ENCODE data around the gene CHST14.

Gene CHST14

GRCh38 chr15:40477642-40478327 is 7.0 kb downstream of the CHST14 start:
- H3K4me3 ChIP-seq (ENCODE audit: control insufficient read depth, low read depth, low read length), result no peak overlapping the region
- TF ChIP-seq CTCF (conservative IDR thresholded peaks at IDR 0.05; ENCODE audit: control insufficient read depth, insufficient read depth, low read depth, low read length), result no peak
- DNase-seq (ENCODE audit: low read depth), result no peak

- DNase-seq (ENCODE audit: low read depth), result no peak
- H3K4me3 ChIP-seq (ENCODE audit: control insufficient read depth, low read depth, low read length), result no peak overlapping the region
- TF ChIP-seq CTCF (conservative IDR thresholded peaks at IDR 0.05; ENCODE audit: control insufficient read depth, insufficient read depth, low read depth, low read length), result no peak
Measured at GRCh38 chr15:40479024-40479423, 8.2 kb downstream of the CHST14 start.

- DNase-seq (ENCODE audit: low read depth), result no peak
- no peak for TF ChIP-seq CTCF (conservative IDR thresholded peaks at IDR 0.05; ENCODE audit: control insufficient read depth, insufficient read depth, low read depth, low read length)
- no peak overlapping the region for H3K4me3 ChIP-seq (ENCODE audit: control insufficient read depth, low read depth, low read length)
Measured at GRCh38 chr15:40481341-40482074, 10.7 kb downstream of the CHST14 start.

- no peak for TF ChIP-seq CTCF (conservative IDR thresholded peaks at IDR 0.05; ENCODE audit: control insufficient read depth, insufficient read depth, low read depth, low read length)
Measured at GRCh38 chr15:40483919-40484318, 13.1 kb downstream of the CHST14 start.

GRCh38 chr15:40486066-40486770 is 15.4 kb downstream of the CHST14 start:
- no peak for DNase-seq (ENCODE audit: low read depth)
- no peak for TF ChIP-seq CTCF (conservative IDR thresholded peaks at IDR 0.05; ENCODE audit: control insufficient read depth, insufficient read depth, low read depth, low read length)
- H3K4me3 ChIP-seq (ENCODE audit: control insufficient read depth, low read depth, low read length), result no peak overlapping the region

More at GRCh38 chr15:40483919-40484318, 13.1 kb downstream of the CHST14 start:
- no peak overlapping the region for H3K4me3 ChIP-seq (ENCODE audit: control insufficient read depth, low read depth, low read length)
- DNase-seq (ENCODE audit: low read depth), result no peak

- TF ChIP-seq CTCF (conservative IDR thresholded peaks at IDR 0.05; ENCODE audit: control insufficient read depth, insufficient read depth, low read depth, low read length), result no peak
- H3K4me3 ChIP-seq (ENCODE audit: control insufficient read depth, low read depth, low read length), result no peak overlapping the region
- no peak for DNase-seq (ENCODE audit: low read depth)
Measured at GRCh38 chr15:40487816-40488682, 17.3 kb downstream of the CHST14 start.
